Stimulated activated CD8-positive, alpha-beta memory T cell treated with anti-CD3 and anti-CD28 coated beads, Interleukin-4, amount 100 ng/mL, for 4 hours (primary cell): ENCODE results near the gene PLEKHB2.
"Not testable (repeated sequence)": the region's sequence is repeated elsewhere in the genome, so short reads cannot be mapped to it uniquely, and the experiment has no call there.

Source experiments
- DNase-seq, 2 donors: peaks; one replicate each; pipeline ENCODE4 v3.0.0-alpha.2; 2020; ENCODE audit warnings: low read depth in 2 of 2, low spot score in 1 of 2

The PLEKHB2 gene

GRCh38 chr2:131105156-131105949, at the start of gene PLEKHB2:
Gene PLEKHB2, plus strand, starts transcription at chr2:131105336. Its CDS starts 15,606 bp downstream, at chr2:131120942.
- peak; percentile 79 to 85 for DNase-seq

- DNase-seq = no peak
These were observed 48.8 kb upstream of the PLEKHB2 start for GRCh38 chr2:131056204-131056931.

GRCh38 chr2:131056932-131057287, 48.2 kb upstream of the PLEKHB2 start:
- no peak for DNase-seq

- DNase-seq = no peak
These were observed 46.8 kb upstream of the PLEKHB2 start for GRCh38 chr2:131058214-131058843.

GRCh38 chr2:131058920-131059319, 46.2 kb upstream of the PLEKHB2 start:
- DNase-seq = no peak

GRCh38 chr2:131063501-131064283, 41.4 kb upstream of the PLEKHB2 start:
- no peak for DNase-seq

GRCh38 chr2:131064589-131065512, 40.3 kb upstream of the PLEKHB2 start:
- no peak for DNase-seq

GRCh38 chr2:131067465-131068125, 37.5 kb upstream of the PLEKHB2 start:
- no peak for DNase-seq

- DNase-seq = not testable (repeated sequence)
These were observed 37.0 kb upstream of the PLEKHB2 start for GRCh38 chr2:131068172-131068571.

- not testable (repeated sequence) for DNase-seq
These were observed 29.6 kb upstream of the PLEKHB2 start for GRCh38 chr2:131075578-131075977.

GRCh38 chr2:131076707-131077106, 28.4 kb upstream of the PLEKHB2 start:
- no peak for DNase-seq

- DNase-seq = no peak
These were observed 27.8 kb upstream of the PLEKHB2 start for GRCh38 chr2:131077182-131077846.

GRCh38 chr2:131077966-131078365, 27.2 kb upstream of the PLEKHB2 start:
- DNase-seq = no peak

- not testable (repeated sequence) for DNase-seq
These were observed 25.2 kb upstream of the PLEKHB2 start for GRCh38 chr2:131079931-131080330.

GRCh38 chr2:131081190-131081589, 23.9 kb upstream of the PLEKHB2 start:
- no peak for DNase-seq

- no peak for DNase-seq
These were observed 19.5 kb upstream of the PLEKHB2 start for GRCh38 chr2:131085646-131086045.

GRCh38 chr2:131092458-131093005, 12.6 kb upstream of the PLEKHB2 start:
- no peak for DNase-seq

- DNase-seq = peak; percentile 65 to 73
These were observed 12.0 kb upstream of the PLEKHB2 start, which contains the start of gene FAM168B for GRCh38 chr2:131093006-131093695. Gene FAM168B, minus strand, starts transcription at chr2:131093460. Its CDS starts 10,814 bp downstream, at chr2:131082646.
